GM21447 (cell line): ENCODE data around the gene FREM1.

Source experiments
- ATAC-seq: cut with Tn5 transposase; IDR thresholded peaks from one replicate; pipeline ENCODE4 v1.9.1; 2021; ENCODE audit not compliant: unreplicated experiment

Gene FREM1

DNA sequence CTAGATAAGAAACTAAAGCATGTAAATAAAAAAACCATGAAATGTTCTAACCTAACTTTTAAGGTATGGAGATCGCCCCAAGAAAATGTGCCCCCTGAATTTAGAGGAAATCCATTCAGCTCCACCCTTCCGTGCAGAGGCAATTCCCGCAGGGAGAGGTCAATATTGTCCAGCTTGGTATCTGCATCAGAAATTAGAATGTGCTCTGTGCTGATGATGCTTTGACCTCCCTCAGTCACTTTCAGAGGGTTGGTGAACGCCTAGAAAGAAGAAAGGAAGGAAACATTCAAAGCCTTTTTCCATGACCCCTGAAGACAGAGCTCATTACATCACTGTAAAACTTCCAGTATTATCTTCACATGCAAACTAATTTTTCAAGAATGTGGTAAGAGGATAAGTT is 91.0 kb downstream of the FREM1 start:
- ATAC-seq = no peak

DNA sequence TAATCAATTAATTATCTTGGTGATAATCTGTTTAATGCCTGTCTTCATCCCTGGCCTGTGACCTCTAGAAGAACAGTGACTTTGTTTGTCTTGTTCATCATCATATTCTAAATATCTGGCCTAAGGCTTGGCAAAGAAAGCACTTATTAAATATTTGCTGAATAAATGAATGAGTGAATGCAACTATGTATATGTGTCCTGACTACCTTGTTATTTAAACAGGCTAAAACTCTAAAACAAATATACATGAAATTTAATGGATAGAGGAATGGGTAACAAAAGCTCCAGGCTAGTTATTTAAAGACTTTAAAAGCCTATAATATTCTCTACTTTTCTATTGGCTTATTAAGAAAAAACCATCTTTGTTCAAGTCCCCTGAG is 96.0 kb downstream of the FREM1 start:
- ATAC-seq = no peak

DNA sequence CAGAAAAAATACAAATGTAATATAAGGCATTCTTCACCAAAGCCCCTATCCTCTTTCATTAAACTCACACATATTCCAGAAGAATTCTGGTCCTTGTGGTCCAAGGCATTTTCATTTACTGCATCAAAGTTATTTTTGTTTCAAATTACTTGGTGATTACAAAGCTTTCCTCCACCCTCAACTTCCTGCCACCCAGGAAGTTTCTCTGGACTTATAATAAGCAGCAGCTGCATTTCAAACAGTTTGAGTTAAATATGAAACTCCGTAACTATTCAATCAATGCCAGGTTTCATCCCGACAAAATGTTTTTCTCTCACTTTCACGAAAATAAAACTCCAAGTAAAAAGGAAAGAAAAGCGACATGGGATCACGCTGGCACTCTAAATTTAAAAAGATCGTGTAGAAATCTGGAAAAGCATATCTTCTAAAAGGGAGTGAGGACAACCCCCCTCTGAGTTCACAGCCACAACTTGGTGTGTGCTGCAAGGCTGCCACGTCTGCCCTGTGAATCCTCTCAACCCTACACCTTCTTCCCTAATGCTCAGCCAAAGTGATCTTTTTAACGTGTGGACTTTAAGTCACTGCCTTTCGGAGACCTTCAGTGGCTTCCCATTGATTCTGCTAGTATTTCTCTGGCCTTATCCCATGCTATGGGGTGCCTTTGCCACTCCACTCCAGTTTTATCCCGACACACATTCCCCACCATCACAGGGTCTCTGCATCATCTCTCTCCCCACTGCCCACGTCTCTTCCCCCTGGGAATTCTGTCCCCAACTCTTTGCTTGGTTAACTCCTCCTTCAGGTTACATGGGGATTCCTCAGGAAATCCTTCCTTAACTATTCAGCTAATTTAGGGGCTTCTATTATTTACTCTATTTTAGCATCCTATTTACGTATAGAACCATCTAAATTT is 96.6 kb downstream of the FREM1 start:
- no peak for ATAC-seq

DNA sequence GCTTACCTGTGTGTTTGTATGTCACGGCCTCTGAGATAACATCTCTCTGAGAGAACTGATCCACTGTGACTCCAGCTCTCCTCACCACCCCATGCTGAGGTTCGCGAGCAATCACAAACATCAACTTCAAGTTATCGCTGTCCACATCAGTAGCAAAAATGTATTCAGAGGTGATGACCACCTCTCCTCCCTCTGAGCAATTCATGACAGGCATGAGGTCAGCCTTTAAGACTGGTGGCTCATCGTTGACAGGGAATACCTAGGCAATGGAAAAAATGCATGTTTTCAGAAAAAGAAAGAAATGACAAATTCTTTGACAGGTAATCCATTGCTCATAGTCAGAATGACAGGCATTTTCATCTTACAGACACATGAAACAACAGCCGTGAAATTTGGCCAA is 97.4 kb downstream of the FREM1 start:
- no peak for ATAC-seq

DNA sequence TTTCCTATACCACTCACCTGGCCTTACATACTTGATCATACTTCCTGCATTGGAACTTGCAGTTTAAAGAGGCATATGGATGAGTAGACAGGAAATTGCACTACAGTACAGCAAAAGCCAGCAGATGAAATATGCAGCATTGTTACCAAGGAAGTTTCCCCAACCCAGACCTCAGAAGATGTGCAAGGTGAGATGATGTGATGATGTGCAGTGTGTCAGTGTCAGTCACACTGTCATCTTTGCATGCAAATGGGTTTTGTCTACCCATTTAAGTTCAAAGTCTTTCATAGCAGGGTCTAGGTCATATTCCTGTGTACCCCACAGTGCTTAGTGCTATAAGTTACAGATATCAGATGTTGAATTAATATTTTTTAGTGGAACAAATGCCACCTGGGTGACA is 98.4 kb downstream of the FREM1 start:
- no peak for ATAC-seq

DNA sequence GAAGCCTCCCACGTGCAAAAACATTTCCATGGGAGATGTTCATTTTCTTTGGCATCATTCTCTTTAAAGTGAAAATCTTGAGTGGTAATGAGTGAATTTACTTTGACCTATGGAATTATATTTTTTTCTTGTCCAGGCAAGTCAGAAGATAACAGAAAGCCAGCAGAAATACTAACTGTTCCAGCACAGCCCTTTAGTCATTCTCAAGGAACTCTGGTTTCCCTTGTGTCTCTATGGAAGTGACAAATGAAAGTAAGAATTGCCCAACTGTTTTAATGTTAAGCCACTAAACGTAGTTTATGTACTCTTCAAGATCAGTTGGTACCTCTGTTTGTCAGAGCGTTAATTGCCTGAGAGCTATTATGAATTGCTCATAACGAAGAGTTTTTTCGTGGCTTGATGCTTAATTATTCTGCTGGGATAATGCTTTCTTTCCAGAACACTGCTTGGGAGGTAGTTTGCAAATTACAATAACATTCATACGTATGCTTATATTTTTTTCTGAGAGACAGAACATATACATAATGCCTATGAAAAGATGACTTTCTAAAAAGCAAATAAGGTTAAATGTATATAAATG is 103.2 kb downstream of the FREM1 start:
- no peak for ATAC-seq

DNA sequence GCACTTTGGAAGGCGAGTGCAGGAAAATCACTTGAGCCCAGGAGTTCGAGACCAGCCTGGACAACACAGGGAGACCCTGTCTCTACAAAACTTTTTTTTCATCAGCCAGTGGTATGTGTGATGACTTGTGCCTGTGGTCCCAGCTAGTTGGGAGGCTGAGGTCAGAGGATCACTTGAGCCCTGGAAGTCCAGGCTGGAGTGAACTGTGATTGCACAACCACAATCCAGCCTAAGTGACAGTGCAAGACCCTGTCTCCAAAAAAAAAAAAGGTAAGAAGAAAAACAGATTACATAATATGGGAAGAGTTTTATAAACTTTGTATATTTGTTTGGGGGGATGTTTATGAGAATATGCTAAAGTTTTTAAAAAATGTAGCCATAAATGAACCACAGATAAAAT is 111.2 kb downstream of the FREM1 start:
- no peak for ATAC-seq

DNA sequence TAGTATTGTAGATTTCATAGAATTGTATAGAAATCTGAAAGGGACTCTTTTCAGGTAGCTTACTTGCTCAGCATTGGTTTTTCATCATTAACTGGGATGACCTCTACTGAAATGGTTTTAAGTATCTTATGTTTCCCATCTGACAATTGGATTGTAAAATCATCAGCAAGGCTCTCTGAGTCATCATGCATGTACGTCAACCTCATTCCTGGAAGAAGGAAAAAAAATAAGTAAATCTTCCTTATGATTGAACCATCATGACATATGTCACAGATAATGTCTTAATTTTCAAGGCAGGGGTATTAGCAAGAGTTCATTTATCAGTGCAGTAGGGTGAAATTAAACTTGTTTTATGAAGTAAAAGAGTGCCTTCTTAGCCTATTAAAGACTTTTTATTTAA is 112.8 kb downstream of the FREM1 start:
- no peak for ATAC-seq

DNA sequence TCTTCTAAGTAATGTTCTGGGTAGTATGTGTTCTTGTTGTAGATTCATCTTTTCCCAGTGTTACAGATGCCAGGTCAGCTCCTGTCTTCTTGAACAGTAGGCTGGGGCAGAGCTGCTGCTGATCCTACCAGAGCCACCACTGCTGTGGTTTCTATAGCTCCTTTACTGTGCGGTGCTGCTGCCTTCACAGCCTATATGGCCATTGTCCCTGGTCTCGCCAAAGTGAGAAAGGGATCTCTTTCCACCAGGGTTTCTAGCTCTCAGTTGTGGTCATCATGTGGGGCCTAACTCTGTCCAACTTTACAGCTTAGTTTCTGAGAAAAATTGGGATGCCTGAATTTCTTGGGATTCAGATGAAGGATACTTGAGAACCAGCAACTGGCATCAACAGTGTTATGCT is 116.8 kb downstream of the FREM1 start:
- ATAC-seq = no peak

DNA sequence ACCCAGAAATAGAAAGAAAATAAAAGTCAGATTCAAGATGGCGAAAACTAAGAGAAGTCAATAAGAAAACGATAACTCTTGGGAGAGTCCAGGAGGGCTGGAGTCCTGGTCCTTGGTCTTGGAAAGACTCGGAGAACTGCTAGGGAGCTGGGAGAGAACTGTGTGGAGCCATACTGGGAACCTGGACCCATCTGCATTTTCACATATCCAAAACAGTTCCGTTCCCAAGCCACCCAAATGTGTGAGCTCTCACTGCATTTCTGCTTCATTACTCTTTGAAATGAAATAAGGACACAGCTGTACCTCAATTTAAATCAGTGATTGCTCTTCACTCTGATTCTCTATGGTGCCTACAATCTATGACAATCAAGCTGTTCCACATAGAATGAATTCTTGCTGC is 119.6 kb downstream of the FREM1 start:
- ATAC-seq = no peak

DNA sequence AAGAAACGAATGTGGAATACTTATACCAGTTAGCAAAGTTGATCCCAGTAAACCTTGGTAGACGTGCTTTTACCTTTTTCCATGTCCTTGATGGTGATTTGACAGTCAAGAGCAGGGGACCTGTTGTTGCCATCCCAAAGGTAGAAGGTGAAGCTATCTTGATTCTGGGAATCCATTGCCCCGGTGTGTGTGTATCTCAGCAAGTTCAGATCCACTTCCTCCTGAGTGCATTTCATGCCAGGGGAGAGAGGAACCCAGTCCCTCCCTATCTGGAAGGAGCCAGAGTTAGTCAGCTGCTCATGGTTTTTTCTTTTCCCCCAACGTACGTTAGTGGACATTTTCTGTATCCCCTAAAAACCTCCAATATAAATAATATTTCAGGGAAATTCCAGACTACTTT is 121.4 kb downstream of the FREM1 start:
- ATAC-seq = no peak

DNA sequence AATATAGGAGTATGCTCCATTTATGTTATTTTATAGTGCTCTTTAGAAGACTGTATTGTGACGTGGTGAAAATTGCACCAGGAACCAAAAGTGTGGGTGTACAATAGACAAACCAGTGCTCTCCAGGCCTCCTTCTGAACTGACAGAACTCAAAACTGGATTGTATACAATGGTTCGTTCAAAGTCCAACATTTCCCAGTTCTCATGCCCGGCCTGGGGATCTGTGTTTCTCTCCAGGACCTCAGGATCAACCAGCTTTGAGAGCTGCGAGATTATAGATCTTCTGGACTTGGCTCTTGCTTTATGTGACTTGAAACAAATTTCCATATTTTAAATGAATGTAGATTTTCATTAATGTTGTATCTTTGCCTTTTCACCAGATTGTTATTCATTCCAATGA is 126.9 kb downstream of the FREM1 start:
- ATAC-seq = no peak

DNA sequence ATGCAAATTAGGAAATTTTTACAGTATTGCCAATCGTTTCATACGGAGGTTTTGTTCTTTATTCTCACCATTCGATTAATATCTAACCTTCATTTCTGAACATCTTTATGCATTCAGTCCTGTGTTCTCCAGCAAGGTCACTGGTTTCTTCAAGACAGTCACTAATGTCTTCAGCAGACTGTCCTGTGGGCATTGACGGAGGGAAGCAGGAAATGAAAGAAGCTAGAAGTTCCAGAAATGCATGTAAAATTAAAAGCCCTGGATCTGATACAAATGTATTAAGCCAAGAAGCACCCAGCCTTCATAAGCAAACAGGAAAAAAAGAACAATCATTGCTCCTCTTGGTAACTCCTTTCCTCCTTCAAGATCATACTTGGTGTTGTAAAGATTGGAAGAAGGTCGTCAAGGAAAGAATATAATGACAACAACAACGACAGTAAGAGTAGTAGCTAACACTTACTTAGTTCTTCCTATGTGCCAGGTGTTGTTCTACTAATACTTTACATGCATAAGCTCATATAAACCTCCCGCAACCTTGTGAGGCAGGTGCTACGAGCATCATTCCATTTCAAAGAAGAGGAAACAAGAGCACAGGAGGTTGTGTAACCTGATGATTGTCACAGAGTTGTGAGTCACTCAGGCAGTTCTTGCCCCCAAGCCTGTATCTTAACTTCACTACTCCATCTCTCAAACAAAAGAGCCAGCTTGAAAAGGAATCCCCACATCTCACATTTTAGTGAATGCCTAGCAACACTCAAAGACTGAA is 127.8 kb downstream of the FREM1 start:
- ATAC-seq = no peak

DNA sequence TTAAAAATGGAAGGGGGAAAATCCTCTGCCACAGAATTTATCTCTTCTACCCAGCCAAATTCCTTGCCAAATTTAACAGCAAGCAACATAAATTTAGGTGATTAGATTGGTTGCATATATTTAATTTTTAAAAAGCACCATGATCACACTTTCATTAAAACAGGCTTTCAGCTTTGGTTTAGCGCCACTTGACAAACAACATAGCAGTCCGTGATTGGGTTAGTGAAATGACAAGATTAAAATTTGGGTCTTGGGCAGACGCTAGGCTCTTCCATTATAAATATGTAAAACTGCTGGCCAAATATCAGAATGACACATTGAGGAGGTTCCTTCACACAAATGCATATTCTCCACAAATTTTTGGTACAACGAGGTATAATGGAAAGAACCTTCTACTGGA is 129.5 kb downstream of the FREM1 start:
- no peak for ATAC-seq

DNA sequence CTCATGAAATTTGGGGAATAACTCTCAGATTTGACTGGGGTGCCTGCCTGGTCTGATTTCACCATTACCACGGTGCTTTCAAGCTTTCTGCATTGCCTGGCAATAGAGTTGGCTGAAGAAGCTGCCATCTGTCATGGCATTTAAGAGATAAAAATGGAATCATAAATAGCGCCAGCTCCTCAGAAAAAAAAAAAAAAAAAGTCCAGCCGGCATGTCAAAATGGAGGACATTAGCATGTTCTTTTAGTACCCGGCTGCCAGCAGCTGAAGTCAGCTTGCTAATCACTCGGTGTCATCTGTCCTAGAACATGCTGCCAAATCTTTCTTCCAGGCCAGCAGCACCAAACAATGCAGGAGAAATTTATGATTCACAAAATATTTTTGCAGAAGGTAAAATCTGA is 130.0 kb downstream of the FREM1 start:
- no peak for ATAC-seq

DNA sequence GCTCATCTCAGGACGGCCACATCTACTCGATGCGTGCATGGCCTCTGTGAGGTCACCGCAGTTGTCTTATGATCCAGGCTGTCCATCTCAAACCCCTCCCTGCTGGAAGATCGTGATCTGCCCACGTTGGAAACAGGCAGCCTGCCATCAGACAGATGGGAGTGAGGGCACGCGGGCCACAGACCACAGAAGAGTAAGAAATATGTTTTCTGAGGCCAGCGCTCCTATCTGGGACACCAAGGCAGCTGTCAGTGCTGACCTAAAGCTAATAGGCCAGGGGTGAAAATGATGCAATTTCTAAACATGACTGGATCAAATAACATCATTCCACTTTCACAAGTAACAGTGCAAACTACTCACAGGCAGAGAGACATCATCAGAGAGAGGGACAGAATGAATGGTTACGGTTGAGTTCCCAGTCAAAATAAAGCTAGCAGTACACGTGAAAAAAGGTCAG is 130.6 kb downstream of the FREM1 start:
- no peak for ATAC-seq

DNA sequence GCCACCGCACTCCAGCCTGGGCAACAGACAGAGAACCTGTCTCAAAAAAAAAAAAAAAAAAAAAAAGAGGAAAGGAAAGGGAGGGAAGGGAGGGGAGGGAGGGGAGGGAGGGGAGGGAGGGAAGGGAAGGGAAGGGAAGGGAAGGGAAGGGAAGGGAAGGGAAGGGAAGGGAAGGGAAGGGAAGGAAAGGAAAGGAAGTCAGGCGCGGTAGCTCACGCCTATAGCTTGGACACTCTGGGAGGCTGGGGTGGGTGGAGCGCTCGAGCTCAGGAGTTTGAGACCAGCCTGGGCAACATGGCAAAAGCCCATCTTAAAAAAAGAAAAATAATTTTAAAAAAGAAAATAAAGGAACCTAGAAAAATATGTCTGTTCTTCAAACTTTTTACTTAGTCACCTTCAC is 131.7 kb downstream of the FREM1 start:
- ATAC-seq = no peak

DNA sequence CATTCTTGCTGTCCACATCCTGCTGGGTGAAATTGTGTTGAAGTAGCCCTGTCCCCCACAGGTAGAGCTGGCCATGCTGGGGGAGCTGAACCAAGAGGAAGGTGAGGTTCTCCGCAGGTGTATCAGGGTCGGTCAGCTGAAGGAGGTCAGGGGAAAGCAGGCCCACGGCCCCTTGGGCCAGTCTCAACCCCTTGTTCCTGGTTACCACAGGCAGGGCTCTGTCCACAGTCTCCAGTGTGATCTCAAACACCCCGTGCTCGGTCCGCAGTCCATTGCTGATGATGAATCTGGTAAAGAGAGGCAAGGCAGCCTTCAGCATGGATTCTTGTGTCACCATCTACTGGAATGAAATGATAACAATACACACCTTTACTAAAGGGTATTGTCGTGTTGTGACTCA is 134.3 kb downstream of the FREM1 start:
- no peak for ATAC-seq

DNA sequence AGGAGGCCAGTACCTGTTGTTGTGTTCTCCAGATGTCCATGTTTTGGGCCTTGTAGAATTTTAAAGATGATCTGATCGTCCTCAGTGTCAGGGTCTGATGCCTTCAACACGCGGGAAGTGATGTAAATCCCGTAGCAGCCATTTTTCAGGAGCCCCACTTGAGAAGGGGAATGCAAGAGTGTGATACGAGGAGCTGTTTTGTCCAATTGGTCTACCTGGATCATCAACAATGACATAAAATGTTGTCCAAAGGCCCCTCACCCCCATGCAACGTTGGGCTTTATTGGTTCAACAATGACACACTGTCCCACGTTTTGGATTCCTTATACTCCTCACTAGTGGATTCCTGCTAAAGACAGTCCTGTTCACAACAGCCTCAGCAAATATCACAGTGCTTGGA is 139.6 kb downstream of the FREM1 start:
- ATAC-seq = no peak

DNA sequence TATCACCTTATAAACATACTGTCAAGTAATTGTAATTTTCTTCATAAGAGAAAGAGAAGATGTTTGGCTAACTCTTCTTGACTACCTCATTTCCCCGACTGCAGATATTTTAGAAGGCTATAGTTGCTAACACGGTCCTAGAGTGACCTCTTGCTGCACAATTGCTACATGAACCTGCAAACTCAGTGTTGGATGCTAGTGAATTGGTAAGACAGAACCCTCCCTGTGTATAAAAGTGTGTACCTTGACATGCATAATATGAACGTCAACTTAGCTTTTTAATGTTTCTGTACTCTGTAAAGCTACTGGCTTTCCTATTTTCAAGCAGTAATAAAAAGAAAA is 141.0 kb downstream of the FREM1 start:
- no peak for ATAC-seq

DNA sequence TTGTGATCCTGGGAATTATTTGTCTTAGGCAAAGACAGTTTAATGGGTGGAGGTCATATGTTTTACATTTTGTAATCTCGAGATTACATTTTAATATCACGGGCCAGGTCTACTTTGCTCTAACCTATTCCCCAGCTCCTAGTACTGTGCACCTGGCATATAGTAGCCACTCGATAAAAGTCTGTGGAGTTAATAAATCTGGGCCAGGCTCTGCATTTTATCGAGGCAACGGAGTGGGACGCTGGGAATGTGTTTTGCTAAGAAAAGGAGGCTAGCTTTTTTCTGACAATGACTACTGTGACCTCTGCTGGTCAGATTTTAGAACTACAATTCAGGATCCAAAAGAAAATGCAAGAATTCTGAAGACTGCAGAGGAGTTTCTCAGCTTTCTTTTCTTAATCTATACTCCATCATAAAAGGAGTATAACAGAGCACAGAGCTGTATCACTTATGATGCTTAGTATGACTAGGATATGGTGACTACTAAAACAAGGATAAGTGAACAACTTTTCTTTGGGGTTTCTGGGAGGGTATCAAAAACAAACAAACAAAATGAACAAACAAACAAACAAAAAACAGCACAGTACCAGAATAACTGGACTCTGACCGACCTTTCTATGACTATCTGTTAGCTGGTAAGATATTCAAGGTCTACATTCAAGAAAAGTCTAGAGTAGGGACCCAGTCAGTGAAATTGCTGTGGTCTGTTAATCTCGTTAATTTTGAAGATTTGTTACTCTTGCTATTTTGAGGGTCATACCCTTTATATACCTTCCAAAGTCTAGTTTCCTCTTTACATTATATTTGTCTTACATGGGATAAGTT is 141.6 kb downstream of the FREM1 start:
- ATAC-seq = no peak
